IPS DF 4.7 (cell line): ENCODE results near the gene RHEB.

ENCODE experiments used
- DNase-seq: peaks from one replicate; pipeline ENCODE4 v3.0.0-alpha.2; 2013; ENCODE audit warnings: low spot score; ENCODE audit errors: extremely low read depth

The RHEB gene

DNA sequence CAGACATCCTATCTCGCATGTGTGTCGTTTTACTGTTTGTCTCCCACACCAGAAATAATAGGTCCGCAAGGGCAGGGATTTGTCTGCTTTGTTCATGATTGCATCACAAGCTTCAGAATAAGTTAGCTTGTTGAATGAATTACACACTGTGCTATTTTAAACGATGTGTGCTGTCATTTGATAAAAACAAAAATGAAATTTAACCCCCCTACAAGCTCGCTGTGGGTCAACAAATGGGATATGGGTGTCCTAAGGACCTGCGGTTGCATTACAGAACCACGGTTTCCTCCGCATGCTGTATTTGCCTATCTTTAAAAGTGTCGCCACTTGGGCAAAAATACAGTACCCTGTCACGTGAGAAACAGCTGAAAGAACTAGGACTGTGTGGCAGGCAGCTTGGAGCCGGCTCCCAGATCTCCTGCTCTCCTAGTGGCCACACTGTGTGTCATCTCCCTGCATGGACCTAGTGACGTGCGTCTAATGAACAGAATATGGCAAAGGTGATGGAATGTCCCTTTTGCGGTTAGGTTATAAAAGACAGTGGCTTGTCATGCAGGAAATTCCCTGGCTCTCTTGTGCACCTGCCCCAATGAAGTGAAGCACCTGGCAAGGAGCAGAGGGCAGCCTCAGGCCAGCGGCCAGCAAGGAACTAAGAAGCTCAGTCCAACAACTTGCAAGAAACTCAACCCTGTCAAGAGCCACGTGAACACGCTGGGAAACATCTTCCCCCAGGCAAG, 46.9 kb downstream of the RHEB start:
- DNase-seq, result no peak

GRCh38 chr7:151470711-151471110, 49.0 kb downstream of the RHEB start:
- DNase-seq, result no peak

GRCh38 chr7:151469281-151469680, 50.4 kb downstream of the RHEB start:
- no peak for DNase-seq

DNA sequence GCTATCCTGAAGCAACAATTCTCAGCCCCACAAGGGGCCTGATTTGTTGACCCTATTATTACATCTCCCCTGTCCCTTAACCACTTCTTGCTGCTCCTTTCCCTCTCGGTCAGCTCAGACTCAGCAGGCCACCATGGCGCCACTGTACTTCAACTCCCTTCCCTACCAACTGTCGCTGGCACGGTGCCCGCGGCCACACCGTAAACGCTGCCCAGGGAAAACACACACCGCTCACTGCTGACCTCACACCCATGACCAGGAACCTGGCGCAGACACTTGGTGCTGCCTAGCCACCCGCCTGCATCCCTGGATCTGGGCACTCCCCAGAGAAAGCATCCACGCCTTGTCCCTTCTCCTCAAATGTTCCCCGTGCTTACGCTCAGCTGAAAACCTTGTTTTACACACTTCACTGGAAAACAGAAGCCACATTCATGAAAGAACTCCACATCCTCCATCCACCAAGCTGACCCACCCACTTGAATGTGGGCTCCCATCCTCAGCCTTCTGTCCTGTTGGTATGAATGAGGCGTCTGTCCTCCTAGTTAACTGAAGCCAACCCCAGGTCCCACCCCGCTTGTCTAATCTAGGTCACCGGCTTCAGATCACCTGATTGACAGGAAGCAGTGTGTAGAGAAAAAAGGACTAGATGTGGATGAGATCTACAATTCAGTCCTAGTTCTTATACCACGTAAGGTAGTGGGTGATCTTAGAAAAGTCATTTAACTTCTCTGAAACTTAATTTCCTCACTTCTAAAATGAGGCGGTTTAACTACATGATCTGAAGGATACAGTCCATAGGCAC, 51.3 kb downstream of the RHEB start:
- DNase-seq, result no peak

GRCh38 chr7:151465169-151465568, 54.5 kb downstream of the RHEB start:
- no peak for DNase-seq

GRCh38 chr7:151462306-151462779, 57.4 kb downstream of the RHEB start:
- no peak for DNase-seq

DNA sequence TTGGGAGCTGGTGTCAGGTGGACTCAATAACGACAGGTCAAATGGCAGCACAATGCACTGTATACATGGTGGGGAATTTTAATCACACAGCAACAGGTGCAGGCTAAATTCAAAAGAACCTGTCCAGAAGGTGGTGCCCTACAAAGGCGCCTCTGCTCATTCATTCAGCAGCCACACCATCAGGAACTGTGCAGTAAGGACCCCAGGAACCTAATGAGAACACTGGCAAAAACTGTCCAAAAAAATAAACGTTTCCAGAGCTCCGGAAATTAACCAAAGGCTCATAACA, 57.8 kb downstream of the RHEB start:
- DNase-seq, result no peak

- no peak for DNase-seq
Measured at GRCh38 chr7:151461096-151461941, 58.4 kb downstream of the RHEB start.

GRCh38 chr7:151460474-151460855, 59.2 kb downstream of the RHEB start:
- DNase-seq, result no peak

DNA sequence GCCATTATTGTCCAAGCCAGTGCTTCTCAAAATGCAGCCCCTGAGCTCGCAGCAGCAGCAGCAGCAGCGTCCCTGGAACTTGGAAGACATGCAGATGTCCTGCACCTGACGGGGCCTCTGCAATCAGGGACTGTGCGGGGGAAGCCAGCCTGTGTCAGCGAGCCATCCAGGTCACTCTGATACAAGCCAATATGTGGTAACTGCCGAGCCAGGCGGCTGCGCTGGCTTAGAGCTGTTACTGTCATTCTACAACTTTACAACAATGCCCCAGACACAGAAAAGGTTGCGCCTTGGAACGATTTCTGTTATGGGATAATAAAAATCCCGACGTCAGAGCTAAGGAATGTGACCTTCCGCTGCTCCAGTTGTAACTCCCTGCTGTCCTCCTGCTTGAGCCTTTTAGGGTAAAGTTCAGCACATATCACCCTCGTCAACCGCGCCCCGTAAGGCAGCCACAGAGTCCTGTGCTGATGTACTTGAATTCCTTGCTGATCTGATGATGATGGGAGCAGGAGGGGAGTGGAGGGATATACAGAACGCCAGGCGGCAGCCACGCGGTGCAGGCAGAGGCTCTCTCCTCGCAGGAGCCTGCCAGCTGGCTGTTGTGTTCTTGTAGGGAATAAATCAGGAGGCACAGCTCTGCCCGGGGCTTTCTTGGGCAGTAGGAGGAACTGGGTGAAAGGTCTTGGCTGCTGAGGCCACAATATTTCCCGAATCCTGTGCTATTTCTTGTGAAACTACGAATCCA, 59.8 kb downstream of the RHEB start:
- DNase-seq, result no peak

- DNase-seq, result no peak
Measured at GRCh38 chr7:151457534-151457933, 62.2 kb downstream of the RHEB start.

GRCh38 chr7:151456782-151457181, 62.9 kb downstream of the RHEB start:
- peak; percentile 81 for DNase-seq

DNA sequence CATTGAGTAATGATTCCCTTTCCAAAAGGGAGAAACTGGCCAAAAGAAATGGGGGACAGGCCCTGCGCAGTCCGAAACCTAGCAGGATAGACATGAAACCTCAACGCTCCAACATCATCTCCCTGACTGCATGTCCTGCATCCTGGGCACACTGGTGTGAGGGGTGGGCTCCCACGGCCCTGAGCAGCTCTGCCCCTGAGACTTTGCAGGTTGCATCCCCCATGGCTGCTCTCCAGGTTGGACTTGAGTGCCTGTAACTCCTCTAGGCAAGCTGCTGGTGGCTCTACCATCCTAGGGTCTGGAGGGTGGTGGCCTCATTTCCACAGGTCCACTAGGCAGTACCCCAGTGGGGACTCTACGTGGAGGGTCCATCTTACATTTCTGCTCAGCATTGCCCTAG, 63.4 kb downstream of the RHEB start:
- DNase-seq, result no peak

- no peak for DNase-seq
Measured at GRCh38 chr7:151455690-151456089, 64.0 kb downstream of the RHEB start.

GRCh38 chr7:151454932-151455530, 64.7 kb downstream of the RHEB start:
- DNase-seq, result no peak

DNA sequence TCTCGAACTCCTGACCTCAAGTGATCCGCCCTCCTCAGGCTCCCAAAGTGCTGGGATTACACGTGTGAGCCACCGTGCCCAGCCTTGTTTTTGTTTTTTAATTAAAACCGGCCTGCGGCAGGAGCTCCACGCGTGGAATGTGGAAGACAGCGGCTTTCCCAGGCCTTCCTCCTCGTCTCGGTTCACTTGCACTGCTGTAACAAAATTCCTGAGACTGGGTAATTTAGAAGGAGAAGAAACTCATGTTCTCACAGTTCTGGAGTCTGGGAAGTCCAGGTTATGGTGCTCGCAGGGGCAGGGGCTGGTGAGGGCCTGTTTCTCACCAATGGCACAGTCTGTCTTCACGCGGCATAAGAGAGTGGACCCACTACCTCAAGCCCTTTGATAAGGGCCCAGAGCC, 65.4 kb downstream of the RHEB start:
- DNase-seq, result no peak

DNA sequence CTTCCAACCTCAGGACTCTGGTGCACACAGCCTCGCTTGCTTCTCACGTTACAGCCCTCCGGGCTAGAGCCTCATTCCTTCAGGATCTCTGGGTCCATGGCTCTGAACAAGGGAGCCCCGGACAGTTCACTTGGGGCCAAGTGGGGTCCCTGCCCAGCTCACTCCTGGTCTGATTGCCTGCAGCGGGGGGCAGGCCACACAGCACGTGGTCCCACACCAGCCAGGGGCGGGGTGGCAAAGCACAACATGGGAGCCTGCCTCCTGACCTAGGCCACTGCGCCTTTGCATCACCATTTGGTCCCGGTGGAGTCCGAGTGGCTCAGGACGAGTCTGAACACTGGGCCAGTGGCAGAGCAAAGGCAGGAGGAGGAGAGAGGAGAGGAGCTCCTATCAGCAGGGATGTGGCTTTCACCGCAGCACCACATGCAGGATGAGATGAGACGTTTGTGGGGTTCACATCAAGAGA, 66.3 kb downstream of the RHEB start:
- DNase-seq, result no peak

DNA sequence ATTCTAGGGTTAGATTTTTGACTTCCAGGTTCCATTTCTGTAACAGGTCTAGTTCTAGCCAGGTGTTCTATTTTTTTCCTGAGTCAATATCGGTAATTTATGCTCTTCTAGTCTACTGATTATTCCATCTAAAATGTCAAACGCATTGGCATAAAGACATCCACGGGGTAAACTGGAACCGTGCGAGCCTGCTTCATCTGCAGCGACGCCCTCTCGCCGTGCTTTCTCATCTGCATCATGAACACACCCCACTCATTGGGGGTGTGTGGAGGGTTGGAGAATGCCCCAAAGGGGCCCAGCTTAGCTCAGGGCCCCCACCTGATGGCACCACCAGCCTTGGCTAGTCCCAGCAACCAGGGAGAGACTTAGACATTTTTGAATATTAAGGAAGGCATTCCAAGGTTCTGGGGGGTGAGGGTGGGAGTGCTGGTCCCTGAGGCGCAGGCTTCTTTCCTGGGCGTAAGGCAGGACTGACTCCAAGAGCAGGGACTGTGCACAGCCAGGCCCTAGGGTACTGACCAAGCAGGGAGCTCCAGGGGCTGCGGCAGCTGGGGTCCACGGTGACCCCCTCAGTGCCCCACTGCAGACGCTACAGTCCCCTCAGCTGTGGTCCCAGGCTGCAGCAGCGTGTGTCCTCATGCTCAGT, 66.9 kb downstream of the RHEB start:
- DNase-seq, result no peak

DNA sequence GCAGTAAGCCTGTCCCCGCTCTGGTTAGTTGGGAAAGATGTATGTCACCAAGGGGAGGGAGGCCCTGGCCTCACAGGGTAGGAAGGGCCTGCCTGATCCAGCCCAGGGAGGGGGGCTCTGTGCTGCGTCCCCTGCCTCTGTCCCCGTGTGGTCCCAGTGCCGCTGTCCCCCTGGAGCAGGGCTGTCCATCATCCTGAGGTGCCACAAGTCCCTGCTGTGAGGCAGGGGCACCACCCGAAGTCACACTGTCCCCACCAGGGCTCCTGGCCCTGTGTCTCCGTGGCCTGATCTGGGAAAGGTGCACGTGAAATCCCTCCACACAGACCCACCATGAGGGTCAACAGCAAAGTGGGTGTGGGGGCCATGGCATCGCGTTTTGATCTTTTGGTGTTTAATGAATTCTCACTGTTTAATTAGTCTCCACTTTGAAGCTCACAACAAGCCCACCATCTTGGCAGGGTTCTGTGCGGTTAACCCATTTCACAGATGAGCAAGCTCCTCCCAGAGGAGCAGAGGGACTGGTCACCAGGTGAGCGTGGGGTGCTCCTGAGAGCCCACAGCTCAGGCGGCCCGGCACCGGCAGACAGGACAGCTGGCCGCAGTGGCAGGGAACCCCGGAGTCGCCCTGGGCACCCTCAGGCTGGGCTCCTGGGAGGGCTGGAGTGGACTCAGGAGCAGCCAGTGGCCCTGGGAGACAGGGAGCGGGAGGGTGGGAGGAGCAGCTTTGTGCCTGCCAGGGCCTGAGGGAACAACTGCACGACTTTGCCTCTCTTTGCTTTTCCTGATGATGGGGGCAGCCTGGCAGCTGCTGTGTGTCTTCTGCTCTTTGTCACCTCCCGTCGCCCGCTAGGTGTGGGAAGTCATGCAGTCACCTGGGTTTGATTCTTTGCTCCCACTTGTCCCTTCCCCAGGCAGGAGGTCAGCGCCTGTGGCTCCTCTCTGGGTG, 67.8 kb downstream of the RHEB start:
- DNase-seq, result no peak
